GM21576 (cell line): ENCODE measurements around the gene NSMCE1.
A peak's percentile ranks its signal among the peaks of the same experiment; 100 is the strongest.
"Not testable (repeated sequence)": the region's sequence is repeated elsewhere in the genome, so short reads cannot be mapped to it uniquely, and the experiment has no call there.

ENCODE experiments used
- ATAC-seq: cut with Tn5 transposase; IDR thresholded peaks from one replicate; pipeline ENCODE4 v1.9.1; 2021; ENCODE audit warnings: mild to moderate bottlenecking, moderate library complexity; ENCODE audit not compliant: unreplicated experiment

Gene NSMCE1

DNA sequence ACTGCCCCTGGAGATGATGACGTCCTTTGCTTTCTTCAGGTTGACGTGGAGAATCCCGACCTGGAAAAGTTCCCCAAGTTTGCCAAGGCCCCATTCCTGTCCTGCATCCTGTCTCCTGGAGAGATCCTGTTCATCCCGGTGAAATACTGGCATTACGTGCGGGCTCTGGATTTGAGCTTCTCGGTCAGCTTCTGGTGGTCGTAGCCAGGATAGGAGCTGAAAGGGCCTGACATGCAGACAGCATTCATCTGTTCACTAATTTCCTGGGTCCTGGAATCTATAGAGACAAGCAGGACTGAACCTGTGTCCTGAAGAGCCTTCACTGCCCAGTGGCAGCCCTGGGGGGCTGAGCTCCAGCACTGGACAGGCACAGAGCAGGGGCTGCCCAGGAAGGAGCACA is 48.0 kb downstream of the NSMCE1 start:
- ATAC-seq, result no peak

- ATAC-seq, result no peak
These were observed 48.5 kb downstream of the NSMCE1 start for GRCh38 chr16:27220120-27220519.

DNA sequence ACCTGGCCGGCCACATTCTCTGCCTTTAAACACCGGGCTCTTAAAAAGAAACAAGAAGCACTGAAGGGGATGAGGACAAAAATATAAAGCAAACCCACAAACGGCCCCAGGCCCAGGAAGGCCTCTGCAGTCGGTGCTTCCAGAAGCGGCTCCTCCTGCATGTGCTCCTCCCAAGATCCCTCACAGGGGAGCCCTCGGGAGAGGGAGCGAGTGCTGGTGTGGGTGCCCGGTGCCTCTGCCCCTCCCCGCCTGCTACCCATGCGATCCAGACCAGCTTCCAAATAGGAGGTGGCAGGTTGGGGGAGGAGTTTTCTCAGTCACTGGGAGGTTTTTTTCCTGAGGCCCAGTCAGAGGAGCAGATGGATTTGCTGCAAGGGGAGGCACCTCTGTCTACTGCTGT is 49.4 kb downstream of the NSMCE1 start:
- no peak for ATAC-seq

DNA sequence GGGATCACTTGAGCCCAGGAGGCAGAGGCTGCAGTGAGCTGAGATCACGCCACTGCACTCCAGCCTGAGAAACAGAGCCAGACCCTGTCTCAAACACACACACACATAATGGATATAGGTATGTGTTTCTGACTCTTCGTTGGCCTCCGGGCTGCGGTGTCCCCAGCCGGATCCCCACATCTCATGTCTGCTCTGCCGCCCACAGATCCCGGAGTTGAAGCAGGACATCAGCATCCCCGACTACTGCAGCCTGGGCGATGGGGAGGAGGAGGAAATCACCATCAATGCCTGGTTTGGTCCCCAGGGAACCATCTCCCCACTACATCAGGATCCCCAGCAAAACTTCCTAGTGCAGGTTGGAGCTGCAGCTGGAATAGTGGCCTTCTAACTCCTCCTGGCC is 49.8 kb downstream of the NSMCE1 start:
- ATAC-seq, result no peak

DNA sequence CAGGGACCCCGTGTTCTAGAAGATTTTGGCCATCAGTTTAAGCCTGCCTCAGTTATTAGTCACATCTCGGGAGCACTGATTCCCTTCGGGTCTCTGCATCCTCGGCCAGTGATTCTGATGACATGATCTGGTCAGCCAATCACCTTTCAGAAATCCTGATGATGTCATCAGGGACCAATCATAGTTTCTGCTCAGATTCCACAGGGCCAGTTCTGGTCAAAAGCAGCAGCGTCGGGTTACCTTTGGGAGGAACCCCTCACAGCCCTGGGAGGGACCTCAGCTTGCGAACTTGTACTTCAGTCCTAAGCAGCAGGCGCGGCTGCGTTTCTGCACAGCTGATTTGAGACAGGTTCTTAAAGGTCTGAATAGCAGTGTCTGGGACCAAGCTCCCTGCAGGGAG is 51.3 kb downstream of the NSMCE1 start:
- no peak for ATAC-seq

DNA sequence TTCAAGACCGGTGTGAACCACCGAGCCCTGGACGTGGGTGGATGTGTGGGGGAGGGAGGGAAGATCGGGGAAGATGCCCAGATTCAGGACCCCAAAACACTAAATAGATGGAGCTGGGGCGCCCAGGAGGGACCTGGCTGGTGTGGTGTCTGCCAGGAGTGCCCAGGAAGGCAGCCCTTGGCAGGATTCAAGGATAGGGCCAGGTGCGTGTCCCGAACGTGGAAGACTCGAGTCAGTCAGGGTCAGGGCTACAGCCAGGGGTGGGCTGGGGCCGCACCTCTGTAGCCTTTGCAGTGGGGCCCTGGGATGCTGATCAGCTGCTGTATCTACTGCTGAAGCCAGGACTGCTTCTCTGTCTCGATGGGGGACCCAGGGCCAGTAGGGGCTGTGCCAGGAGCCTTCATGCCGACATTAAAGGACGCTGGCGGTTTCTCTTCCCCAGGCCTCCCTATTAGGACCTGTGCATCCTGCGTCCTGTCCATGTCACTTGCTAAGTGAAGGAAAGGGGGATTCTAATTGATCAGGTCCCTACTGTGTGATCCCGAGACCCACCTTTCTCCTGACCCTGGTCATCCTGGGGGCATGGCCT is 52.2 kb downstream of the NSMCE1 start:
- no peak for ATAC-seq

DNA sequence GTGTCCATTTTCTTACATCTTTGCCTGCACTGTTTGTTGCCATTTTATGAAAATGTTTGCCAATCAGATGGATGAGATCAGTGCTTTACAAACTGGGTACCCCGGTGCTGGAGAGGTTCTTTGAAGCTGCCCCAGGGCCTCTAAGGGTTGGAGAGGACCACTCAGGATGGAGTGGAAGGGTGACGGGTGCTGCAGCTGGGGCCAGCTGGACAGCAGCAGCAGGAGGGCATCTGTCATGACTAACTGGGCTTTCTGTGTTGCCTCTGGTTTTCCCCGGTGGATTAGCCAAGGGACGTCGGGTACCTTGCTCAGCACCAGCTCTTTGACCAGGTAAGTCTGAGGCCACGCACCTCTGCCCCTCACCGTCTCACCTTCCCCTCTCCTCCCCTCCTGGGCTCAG is 52.9 kb downstream of the NSMCE1 start:
- no peak for ATAC-seq

DNA sequence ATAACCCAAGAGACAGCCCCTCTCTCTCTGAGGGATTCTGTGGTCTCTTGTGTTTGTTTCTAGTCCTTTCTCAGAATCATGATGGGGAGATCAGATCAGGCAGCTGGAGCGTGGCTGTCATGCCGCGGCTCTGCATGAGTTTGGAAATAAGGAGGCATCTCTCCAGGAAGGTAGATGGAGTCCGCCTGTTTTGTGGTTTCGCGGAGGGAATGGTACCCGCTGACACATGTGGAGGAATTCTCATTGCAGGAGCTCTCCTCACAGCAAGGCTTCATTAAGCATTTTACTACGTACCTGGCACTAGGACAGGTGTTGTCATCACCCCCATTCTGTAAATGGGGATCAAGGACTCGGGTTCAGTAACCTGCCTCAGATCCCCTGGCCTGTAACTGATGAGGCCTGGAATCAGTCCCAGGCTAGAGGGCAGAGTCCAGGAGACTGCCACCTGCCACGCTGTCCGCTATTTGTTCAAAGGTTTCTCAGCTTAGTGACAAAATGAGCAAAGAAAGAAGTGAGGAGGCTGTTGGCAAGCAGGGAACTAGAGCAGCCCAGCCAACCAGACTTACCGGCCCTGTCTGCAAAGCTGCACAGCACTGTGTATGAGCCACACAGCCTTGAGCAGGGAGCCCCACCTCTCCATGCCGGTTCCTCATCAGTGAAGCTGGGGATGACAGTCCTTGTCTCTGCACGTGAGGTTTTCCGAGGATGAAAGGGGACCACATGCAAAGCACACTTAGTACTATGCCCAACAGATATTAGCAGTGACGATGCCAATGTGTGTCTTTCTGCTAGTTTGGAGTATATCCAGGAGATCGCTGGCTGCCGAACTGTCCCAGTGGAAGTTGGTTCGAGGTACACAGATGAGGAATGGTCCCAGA is 54.2 kb downstream of the NSMCE1 start:
- no peak for ATAC-seq

DNA sequence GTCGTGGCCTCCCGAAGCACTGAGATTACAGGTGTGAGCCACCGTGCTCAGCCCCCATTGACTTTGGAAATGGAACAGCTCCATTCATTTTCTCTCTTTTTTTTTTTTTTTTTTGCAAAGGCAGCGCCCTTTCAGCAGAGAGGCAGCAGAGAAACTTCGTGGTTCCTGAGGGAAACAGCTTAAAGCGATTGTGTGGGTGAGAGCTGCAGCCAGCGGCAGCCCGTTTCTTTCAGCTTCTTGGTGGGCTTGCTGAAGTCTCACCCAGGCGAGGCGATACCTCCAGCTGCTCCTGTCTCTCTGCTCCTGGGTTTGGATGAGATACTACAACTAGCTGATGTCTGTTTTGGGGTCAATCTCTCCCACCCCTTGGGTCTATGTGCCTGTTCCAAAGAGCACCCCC is 57.5 kb downstream of the NSMCE1 start:
- no peak for ATAC-seq

DNA sequence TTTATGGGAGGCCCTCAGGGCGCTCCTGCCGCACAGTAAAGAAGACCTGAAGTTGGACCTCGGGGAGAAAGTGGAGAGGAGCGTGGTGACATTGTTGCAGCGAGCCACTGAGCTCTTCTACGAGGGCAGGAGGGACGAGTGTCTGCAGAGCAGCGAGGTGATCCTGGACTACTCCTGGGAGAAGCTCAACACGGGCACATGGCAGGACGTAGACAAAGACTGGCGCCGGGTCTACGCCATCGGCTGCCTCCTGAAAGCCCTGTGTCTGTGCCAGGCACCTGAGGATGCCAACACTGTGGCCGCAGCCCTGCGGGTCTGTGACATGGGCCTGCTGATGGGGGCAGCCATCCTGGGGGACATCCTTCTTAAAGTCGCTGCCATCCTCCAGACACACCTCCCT is 58.4 kb downstream of the NSMCE1 start:
- no peak for ATAC-seq

- ATAC-seq, result no peak
These were observed 59.0 kb downstream of the NSMCE1 start for GRCh38 chr16:27209591-27209990.

DNA sequence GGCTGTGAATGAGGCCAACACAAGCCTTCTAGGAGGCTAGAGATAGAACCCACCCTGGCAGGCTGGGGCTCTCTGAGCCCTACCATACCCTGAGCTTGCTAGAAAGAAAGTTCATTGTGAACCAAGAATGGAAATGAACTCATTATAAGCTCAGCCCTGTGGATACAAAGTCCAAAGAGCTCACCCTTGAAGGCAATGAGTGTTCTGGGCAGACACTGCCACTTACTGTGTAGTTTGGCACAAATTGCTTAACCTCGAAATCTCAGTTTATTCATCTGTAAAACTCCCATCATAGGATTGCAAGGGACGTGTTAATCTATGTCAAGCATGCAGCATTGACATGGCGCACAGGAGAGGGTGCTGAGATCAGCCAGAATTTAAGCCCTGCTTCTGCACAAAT is 59.8 kb downstream of the NSMCE1 start:
- ATAC-seq, result no peak

DNA sequence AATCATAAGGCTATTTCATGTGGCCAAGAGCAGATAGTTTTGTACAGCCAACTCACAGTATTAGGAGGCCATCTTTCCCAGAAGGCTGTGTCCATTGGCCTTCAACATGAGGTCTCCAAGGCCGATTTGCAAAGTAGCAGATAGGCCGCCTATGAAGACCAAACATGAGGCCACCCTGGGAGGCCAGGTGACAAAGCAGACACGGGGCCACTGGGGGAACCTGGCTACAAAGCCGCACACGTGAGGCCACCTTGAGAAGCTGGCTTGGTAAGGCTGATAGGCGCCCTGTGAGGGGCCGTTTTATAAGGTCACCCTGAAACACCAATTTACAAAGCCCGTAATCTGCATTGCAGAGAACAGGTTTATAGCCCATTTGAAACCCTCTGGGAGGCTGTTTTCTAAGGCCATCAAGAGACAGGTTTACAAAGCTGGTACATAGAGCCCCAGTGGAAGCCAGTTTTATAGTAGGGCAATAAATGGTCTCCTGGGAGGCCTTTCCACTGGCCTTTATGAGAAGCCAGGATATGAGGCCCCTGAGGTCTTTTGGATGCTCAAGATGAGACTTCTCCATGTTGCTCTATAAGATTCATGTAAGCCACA is 60.4 kb downstream of the NSMCE1 start:
- no peak for ATAC-seq

DNA sequence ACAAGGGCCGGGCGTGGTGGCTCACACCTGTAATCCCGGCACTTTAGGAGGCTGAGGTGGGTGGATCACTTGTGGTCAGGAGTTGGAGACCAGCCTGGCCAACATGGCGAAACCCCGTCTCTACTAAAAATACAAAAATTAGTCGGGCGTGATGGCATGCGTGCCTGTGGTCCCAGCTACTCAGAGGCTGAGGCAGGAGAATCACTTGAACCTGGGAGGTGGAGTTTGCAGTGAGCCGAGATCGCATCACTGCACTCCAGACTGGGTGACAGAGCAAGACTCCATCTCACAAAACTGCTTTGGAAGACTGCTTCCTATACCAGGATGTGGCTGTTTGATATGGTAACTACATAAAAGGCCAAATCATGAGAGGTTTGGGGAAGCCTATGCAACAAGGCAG is 61.5 kb downstream of the NSMCE1 start:
- not testable (repeated sequence) for ATAC-seq

- no peak for ATAC-seq
These were observed 63.0 kb downstream of the NSMCE1 start for GRCh38 chr16:27205423-27206065.

DNA sequence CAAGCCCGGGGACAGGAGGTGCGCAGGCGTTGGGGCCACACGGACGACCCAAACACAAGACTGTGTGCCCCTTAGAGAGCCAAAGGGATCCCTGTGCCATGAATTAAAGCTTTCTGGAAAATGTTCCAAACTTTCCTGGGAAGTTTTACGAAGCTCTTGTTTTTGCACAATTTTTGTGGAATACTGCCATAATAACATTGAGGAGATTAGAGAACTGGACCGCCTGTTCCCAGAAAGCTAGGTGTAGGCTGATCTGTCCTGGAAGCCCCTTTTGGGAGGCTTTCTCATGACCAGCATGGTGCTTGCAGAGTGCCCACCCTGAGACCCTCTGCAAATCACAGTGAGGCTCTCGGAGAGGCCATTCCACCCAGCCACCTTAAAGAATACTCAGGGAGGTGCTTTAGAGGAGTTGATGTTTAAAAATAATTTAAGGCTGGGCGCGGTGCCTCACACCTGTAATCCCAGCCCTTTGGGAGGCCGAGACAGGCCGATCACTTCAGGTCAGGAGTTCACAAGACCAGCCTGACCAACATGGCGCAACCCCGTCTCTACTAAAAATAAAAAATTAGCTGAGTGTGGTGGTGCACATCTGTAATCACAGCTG is 64.2 kb downstream of the NSMCE1 start:
- ATAC-seq, result no peak

DNA sequence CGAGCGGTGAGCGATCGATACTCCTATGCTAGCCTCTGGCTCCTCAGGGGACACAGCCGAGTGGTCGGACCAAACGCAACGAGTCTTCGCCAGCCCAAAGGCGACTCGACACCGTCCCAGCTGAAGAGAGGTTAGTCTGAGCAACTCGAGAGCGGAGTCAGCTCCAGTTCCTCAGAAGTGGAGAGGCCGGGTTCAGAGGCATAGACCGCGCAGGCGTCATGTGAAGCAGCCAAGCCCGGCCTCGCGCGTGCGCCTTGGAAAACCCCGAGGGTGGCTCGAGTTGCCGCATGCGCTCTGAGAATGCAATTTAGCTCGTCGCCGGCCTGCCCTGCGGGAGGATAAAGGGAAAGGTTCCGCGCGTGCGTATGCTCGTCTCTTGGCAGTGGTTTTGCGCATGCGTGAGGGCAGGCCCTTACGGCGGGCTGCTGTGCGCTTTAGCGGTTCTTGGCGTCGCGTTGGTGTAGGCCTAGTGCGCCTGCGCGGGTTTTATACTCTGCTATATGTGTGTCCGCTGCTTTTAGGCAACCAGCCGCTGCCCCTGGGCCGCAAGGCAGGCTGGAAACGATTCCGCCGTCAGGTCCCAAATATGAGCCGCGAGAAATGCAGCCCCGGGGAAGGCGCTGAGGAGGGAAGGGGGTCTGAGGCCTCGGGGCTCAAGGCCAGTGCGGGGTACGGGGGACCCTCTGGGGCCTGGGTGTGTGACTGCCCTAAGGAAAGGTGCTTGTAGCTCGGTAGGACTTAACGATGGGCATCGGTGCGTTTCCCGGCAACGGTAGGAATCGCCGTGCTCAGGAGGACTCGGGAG is 64.9 kb downstream of the NSMCE1 start, which contains the start of gene KDM8:
TSS of gene KDM8 (plus strand) at position 20 of the 805 bp plus-strand sequence. CDS start 6,598 bp downstream, outside the sequence.
- peak; percentile 83 for ATAC-seq

DNA sequence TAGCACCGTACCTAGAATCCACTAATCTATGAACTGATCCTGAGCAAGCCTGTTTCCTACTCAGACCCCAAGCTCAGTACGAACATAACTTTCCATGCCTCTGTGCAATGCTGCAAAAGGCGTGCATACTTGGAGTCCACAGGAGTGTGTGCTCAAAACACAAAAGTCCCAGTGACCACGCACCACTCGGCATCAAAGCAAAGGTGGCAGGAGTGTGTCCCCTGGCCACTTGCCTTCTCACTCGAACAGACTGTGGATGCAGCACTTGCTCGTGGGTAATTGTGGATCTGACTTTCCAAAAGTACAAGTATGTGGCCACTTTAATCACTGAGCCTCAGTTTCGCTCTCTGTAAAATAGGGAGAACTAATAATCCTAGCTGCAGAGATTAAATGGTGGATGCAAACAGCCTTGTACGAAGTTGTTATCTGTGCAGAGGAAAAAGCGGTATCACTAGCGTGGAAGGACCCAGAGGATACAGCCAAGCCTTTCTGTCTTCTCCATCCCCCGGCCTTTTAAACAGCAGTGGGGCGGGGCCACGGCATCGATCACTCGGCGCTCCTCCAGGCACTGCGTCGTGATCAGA is 65.6 kb downstream of the NSMCE1 start:
- peak; percentile 59 for ATAC-seq

DNA sequence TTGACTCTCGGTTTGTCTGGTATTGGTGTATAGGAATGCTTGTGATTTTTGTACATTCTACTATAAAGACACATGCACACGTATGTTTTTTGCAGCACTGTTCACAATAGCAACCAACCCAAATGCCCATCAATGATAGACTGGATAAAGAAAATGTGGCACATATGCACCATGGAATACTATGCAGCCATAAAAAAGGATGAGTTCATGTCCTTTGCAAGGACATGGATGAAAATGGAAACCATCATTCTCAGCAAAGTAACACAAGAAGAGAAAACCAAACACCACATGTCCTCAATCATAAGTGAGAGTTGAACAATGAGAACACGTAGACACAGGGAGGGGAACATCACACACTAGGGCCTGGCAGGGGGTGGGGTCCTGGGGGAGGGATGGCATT is 67.7 kb downstream of the NSMCE1 start:
- not testable (repeated sequence) for ATAC-seq

DNA sequence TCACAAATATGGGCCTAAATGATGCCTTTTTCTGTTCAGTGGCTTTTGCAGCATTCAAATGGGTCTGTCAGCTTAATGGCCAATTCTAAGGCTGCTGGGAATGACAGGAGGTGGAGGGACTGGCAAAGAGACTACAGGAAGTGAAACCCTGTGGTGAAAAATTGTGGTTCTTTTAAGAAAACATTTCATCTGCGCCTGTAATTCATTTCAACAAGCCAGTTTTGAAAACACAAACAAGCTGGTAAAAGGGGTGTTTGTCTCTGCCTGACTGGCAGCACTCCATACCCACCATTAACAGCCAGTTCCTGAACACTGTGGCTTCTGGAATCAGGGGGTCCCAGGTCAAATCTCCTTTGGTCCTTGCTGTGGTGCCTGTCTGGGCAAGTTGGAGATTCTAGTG is 68.8 kb downstream of the NSMCE1 start:
- ATAC-seq, result no peak
